GM12878 (cell line): ENCODE data around the gene MMP27. TPM values are rescaled to one million over a fixed set of nuclear protein-coding genes. Genes with fewer than 3 reads are reported as not detected.

Experiments used
- ATAC-seq: fragments of 200-7000 bp; cut with Tn5 transposase; 3 replicates; pipeline ENCODE4 v1.9.1; 2020; ENCODE audit warnings: mild to moderate bottlenecking, moderate library complexity
- BruUV-seq: library from RNA; stranded (reverse); fragments of 400-500 nt; replicated peaks from 2 replicates; lab custom pipeline; 2021; lab: Mats Ljungman, UMichigan
- CTCF ChIA-PET: fragments of 300-600 bp; sonication (Branson Sonifier 250); formaldehyde crosslinking; extraction: SDS; loops from one replicate; lab custom pipeline; 2021; ENCODE audit warnings: inconsistent platforms; lab: Yijun Ruan, JAX
- POLR2A ChIA-PET: fragments of 350-600 bp; formaldehyde crosslinking; extraction: SDS; loops from one replicate; lab custom pipeline; 2021; ENCODE audit warnings: inconsistent platforms; lab: Charles Lee
- RAD21 ChIA-PET: fragments of 300-600 bp; sonication (Branson Sonifier 250); formaldehyde crosslinking; loops from one replicate; lab custom pipeline; 2023; ENCODE audit warnings: antibody characterized with exemption; ENCODE audit not compliant: unreplicated experiment; lab: Charles Lee
- SMC1A ChIA-PET: fragments of 300-600 bp; sonication (Branson Sonifier 250); formaldehyde crosslinking; loops from one replicate; lab custom pipeline; 2023; ENCODE audit not compliant: unreplicated experiment, uncharacterized antibody; lab: Charles Lee
- DNase-seq: peaks from one replicate; pipeline ENCODE4 v3.0.0-alpha.2; 2011; ENCODE audit warnings: low read depth, low spot score
- FAIRE-seq: peaks from 3 replicates; lab custom pipeline; 2011; peaks lifted over from hg19 to GRCh38; lab: Jason Lieb, UNC
- H2AFZ ChIP-seq: 2 replicates; pipeline ENCODE4 v1.6.0; 2011; ENCODE audit warnings: low read depth, low read length, control low read depth; ENCODE audit not compliant: control insufficient read depth
- H3K27ac ChIP-seq: 2 replicates; pipeline ENCODE4 v1.5.1; 2011; ENCODE audit warnings: control low read depth; ENCODE audit not compliant: control insufficient read depth, insufficient read depth
- H3K27me3 ChIP-seq, 2 experiments: replicated peaks in 1 of 2; 2 replicates each; pipeline versions ENCODE4 v1.6.0 to v1.6.1; 2011; ENCODE audit warnings: low read length in 1 of 2; ENCODE audit not compliant: control insufficient read depth in 2 of 2, insufficient read depth in 2 of 2
- H3K36me3 ChIP-seq, 2 experiments: 2 replicates each; pipeline ENCODE4 v1.5.1; 2011; ENCODE audit warnings: low read length in 1 of 2; ENCODE audit not compliant: control insufficient read depth in 2 of 2, insufficient read depth in 2 of 2
- H3K4me1 ChIP-seq: 2 replicates; pipeline ENCODE4 v1.6.1; 2011; ENCODE audit warnings: mild to moderate bottlenecking, low read length, moderate library complexity, mixed read lengths; ENCODE audit not compliant: control insufficient read depth, insufficient read depth
- H3K4me2 ChIP-seq: 2 replicates; pipeline ENCODE4 v1.6.0; 2011; ENCODE audit warnings: control low read depth; ENCODE audit not compliant: control insufficient read depth, insufficient read depth
- H3K4me3 ChIP-seq: fragments of 200-600 bp; sonication (generic); 2 replicates; pipeline ENCODE4 v1.5.1; 2016
- H3K79me2 ChIP-seq: 2 replicates; pipeline ENCODE4 v1.6.0; 2011; ENCODE audit warnings: low read length; ENCODE audit not compliant: control insufficient read depth, insufficient read depth
- H3K9ac ChIP-seq: 2 replicates; pipeline ENCODE4 v1.8.0; 2011; ENCODE audit warnings: low read length, control low read depth, mixed read lengths; ENCODE audit not compliant: control insufficient read depth, insufficient read depth
- H3K9me3 ChIP-seq: replicated peaks from 3 replicates; pipeline ENCODE4 v1.5.1; 2011; ENCODE audit warnings: mild to moderate bottlenecking, low read length; ENCODE audit not compliant: control insufficient read depth, insufficient read depth
- H4K20me1 ChIP-seq: 2 replicates; pipeline ENCODE4 v1.6.0; 2011; ENCODE audit not compliant: control insufficient read depth, insufficient read depth
- BACH1 ChIP-seq: fragments of 450-650 bp; IDR thresholded peaks from 2 replicates; pipeline ENCODE4 v1.6.1; 2017; ENCODE audit warnings: mild to moderate bottlenecking, borderline replicate concordance
- CHD4 ChIP-seq: fragments of 200-600 bp; sonication (generic); IDR thresholded peaks from 2 replicates; pipeline ENCODE4 v1.6.1; 2016; ENCODE audit warnings: mild to moderate bottlenecking
- CUX1 ChIP-seq: IDR thresholded peaks from 2 replicates; pipeline ENCODE4 v1.6.1; 2012; ENCODE audit warnings: improper control_type of control experiment, low read depth, low read length; ENCODE audit not compliant: insufficient replicate concordance
- IKZF1 ChIP-seq: fragments of 450-650 bp; conservative IDR thresholded peaks from 2 replicates; pipeline ENCODE4 v1.6.1; 2017; ENCODE audit warnings: antibody characterized with exemption, mild to moderate bottlenecking
- LARP7 ChIP-seq: fragments of 450-650 bp; IDR thresholded peaks from 2 replicates; pipeline ENCODE4 v1.6.1; 2017; ENCODE audit warnings: mild to moderate bottlenecking
- NFXL1 ChIP-seq: fragments of 450-650 bp; IDR thresholded peaks from 2 replicates; pipeline ENCODE4 v1.6.1; 2017; ENCODE audit warnings: antibody characterized with exemption, mild to moderate bottlenecking, borderline replicate concordance
- PML ChIP-seq: IDR thresholded peaks from 2 replicates; pipeline ENCODE4 v1.6.1; 2012; ENCODE audit warnings: low read length, inconsistent platforms
- PRDM15 ChIP-seq: fragments of 450-650 bp; formaldehyde crosslinking; IDR thresholded peaks from 2 replicates; pipeline ENCODE4 v1.4.0; 2020; ENCODE audit warnings: mild to moderate bottlenecking, moderate library complexity
- RAD51 ChIP-seq: fragments of 450-650 bp; IDR thresholded peaks from 2 replicates; pipeline ENCODE4 v1.6.1; 2016; ENCODE audit warnings: moderate library complexity, mild to moderate bottlenecking, inconsistent platforms
- SKIL ChIP-seq: fragments of 450-650 bp; IDR thresholded peaks from 2 replicates; pipeline ENCODE4 v1.6.1; 2017; ENCODE audit warnings: mild to moderate bottlenecking, low read depth, inconsistent platforms; ENCODE audit not compliant: poor library complexity, severe bottlenecking
- SPI1 ChIP-seq: IDR thresholded peaks from 2 replicates; pipeline ENCODE4 v1.6.1; 2011; ENCODE audit warnings: low read depth, mild to moderate bottlenecking, low read length, moderate library complexity, borderline replicate concordance; ENCODE audit not compliant: insufficient read depth
- STAT3 ChIP-seq: IDR thresholded peaks from 2 replicates; pipeline ENCODE4 v1.6.1; 2011; ENCODE audit warnings: low read depth, low read length, improper control_type of control experiment
- SUZ12 ChIP-seq: fragments of 200-600 bp; sonication (generic); IDR thresholded peaks from one replicate; pipeline ENCODE4 v1.6.1; 2018; ENCODE audit warnings: antibody characterized with exemption, mild to moderate bottlenecking; ENCODE audit not compliant: unreplicated experiment
- ZNF24 ChIP-seq: fragments of 450-650 bp; IDR thresholded peaks from 2 replicates; pipeline ENCODE4 v1.6.1; 2017; ENCODE audit warnings: antibody characterized with exemption, mild to moderate bottlenecking
- ZSCAN29 ChIP-seq: fragments of 450-650 bp; IDR thresholded peaks from 2 replicates; pipeline ENCODE4 v1.6.1; 2017; ENCODE audit warnings: mild to moderate bottlenecking, moderate library complexity
- in situ Hi-C: fragments of 300-500 bp; cut with MboI; formaldehyde crosslinking; loops from 9 replicates; pipeline ENCODE4 v1.14.3; 2018; ENCODE audit warnings: mixed read lengths
- intact Hi-C: fragments of 100-400 bp; cut with micrococcal nuclease; formaldehyde crosslinking; loops from one replicate; pipeline ENCODE4 v1.14.2; 2022; ENCODE audit not compliant: unreplicated experiment
- polyA plus RNA-seq, 11 experiments: library from polyadenylated mRNA; depleted of rRNA in 4 of 11; unstranded in 6 of 11; stranded (reverse) in 5 of 11; fragments of >200 nt; fragmentation: Nextera tagmentation in 4 of 11; fragmentation: Illumina TruSeq in 1 of 11; extraction: Ambion mirVana in 4 of 11; extraction: Trizol in 1 of 11; gene quantifications; 1 replicate in 1 of 11; 2 replicates in 10 of 11; pipeline versions ENCODE4 v1.2.1 to v1.2.3, GENCODE V29; 2011 to 2016; ENCODE audit warnings: inconsistent platforms in 2 of 11, missing spikeins in 2 of 11, low read depth in 1 of 11
- total RNA-seq, 4 experiments: library from RNA; depleted of rRNA in 3 of 4; stranded (reverse); fragments of >200 nt in 3 of 4; fragmentation: Illumina TruSeq in 1 of 4; extraction: Trizol in 1 of 4; gene quantifications; 2 replicates each; pipeline versions ENCODE4 v1.2.1 to v1.2.3, GENCODE V29; 2013 to 2021

Gene MMP27
- total and polyA plus RNA-seq, 10 of the 15 experiments (the other 5 are each of a cell fraction or from before 2014, with no cell fraction given): not detected

GRCh38 chr11:102734650-102735049 lies 29.1 kb upstream of the MMP27 start:
- Histone ChIP-seq H3K36me3 (no peaks in the 10 kb centered on the region), H3K4me2 (no peak overlapping the region), H3K9me3 (no peaks in the 10 kb centered on the region; the same call in 2 of the 3 replicates), H3K27ac (no peak overlapping the region), H2AFZ (no peak overlapping the region), H3K27me3 (no peaks in the 10 kb centered on the region), H4K20me1 (no peaks in the 10 kb centered on the region), H3K4me1 (no peaks in the 10 kb centered on the region), H3K9ac (no peak overlapping the region), H3K4me3 (no peak overlapping the region), H3K79me2 (no peaks in the 10 kb centered on the region)
- ChIA-PET RAD21 (interaction anchor here (1.0 to 1.9 kb wide), 3 partner anchors 148 to 206 kb away, joined by 3 to 7 read pairs (median 3); no protein-coding TSS in a partner anchor), POLR2A (no interaction called here), CTCF (interaction anchor here (0.6 to 4.1 kb wide), 13 partner anchors 29 to 1802 kb away, joined by 3 to 19 read pairs (median 4); partner anchors contain the start of genes MMP10 and MMP27), SMC1A (interaction anchor here (1.2 to 2.8 kb wide), 5 partner anchors 96 to 212 kb away, joined by 3 to 10 read pairs (median 3); no protein-coding TSS in a partner anchor)
- ATAC-seq: no peak
- in situ Hi-C loops: loop anchor here (10.0 kb wide), 1 partner anchor 210 kb away; no protein-coding TSS in a partner anchor
- no peak for FAIRE-seq
- no peak for DNase-seq
- BruUV-seq: no TSS peak
- intact Hi-C loops: no loop called here
- TF ChIP-seq CHD4 (no peak), SKIL (no peak), ZNF24 (no peak), PML (no peak), LARP7 (no peak), STAT3 (no peak), NFXL1 (no peak), ZSCAN29 (no peak), SUZ12 (no peak), RAD51 (no peak), IKZF1 (no peak), CUX1 (no peak), PRDM15 (CRISPR knock-in tag) (no peak), SPI1 (no peak), BACH1 (no peak)
